ENCODE results near the gene PIK3CD.
"Not testable (repeated sequence)": the region's sequence is repeated elsewhere in the genome, so short reads cannot be mapped to it uniquely, and the experiment has no call there.

PIK3CD gene

DNA sequence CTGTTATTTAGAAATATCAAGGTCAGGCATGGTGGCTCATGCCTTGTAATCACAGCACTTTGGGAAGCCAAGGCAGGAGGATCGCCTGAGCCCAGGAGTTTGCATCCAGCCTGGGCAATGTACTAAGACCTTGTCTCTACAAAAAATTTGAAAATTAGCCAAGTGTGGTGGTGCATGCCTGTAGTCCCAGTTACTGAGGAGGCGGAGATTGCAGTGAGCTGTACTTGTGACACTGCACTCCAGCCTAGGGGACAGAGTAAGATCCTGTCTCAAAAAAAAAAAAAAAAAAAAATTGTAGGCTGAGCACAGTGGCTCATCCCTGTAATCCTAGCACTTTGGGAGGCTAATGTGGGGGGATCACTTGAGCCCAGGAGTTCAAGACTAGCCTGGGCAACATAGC, 45.3 kb downstream of the PIK3CD start:
- Mint-ChIP-seq H3K4me3 (no peak overlapping the region), H3K27ac (no peak overlapping the region), H3K27me3 (ENCODE audit: low read depth) (no peaks in the 10 kb centered on the region), H3K36me3 (ENCODE audit: low read depth) (peaks cover 57% of the 10 kb centered on the region), H3K4me1 (ENCODE audit: low read depth) (peaks cover 26% of the 10 kb centered on the region), H3K9me3 (no peaks in the 10 kb centered on the region)
- no peak for DNase-seq (ENCODE audit: low spot score)

DNA sequence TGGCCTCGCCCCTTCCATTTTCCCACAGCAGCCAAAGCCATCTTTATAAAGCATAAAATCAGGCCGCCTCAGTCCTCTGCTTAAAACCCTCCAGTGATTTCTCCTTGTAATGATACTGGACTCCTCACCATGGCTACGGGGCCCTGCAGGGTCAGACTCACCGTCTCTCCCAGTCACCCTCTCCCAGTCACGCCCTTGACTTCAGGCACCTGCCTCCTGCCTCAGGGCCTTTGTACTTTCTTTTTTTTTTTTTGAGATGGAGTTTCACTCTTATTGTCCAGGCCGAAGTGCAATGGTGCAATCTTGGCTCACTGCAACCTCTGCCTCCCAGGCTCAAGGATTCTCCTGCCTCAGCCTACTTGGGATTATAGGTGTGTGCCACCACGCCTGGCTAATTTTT, 47.8 kb downstream of the PIK3CD start:
- H3K4me3 Mint-ChIP-seq = no peak overlapping the region
- H3K36me3 Mint-ChIP-seq (ENCODE audit: low read depth) = peaks cover 64% of the 10 kb centered on the region
- peaks cover 8% of the 10 kb centered on the region for H3K9me3 Mint-ChIP-seq
- H3K27ac Mint-ChIP-seq = peak overlapping the region; percentile 7
- DNase-seq (ENCODE audit: low spot score) = no peak
- H3K27me3 Mint-ChIP-seq (ENCODE audit: low read depth) = no peaks in the 10 kb centered on the region
- H3K4me1 Mint-ChIP-seq (ENCODE audit: low read depth) = peaks cover 40% of the 10 kb centered on the region

DNA sequence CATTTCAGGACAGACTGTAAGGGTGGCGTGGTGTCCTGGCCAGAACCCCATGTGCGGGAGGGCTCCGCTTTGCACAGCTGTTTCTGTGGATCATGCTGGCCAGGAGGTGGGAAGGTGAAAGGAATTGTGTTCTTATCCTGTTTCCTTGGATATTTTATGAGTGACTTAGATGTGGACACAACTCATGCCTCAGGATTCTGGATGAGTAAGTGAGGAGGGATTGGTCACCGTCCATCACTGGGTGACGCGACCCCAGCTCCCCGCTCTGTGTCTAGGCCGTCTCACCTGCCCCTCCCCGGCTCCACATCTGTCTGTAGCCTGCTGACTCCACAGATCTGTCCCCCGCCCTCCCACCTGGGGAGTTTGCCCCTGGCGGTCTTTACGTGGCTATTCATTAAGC, 48.8 kb downstream of the PIK3CD start:
- no peak overlapping the region for H3K27ac Mint-ChIP-seq
- peaks cover 42% of the 10 kb centered on the region for H3K4me1 Mint-ChIP-seq (ENCODE audit: low read depth)
- no peak overlapping the region for H3K4me3 Mint-ChIP-seq
- H3K9me3 Mint-ChIP-seq = peaks cover 8% of the 10 kb centered on the region
- H3K27me3 Mint-ChIP-seq (ENCODE audit: low read depth) = no peaks in the 10 kb centered on the region
- DNase-seq (ENCODE audit: low spot score) = no peak
- peaks cover 65% of the 10 kb centered on the region for H3K36me3 Mint-ChIP-seq (ENCODE audit: low read depth)

DNA sequence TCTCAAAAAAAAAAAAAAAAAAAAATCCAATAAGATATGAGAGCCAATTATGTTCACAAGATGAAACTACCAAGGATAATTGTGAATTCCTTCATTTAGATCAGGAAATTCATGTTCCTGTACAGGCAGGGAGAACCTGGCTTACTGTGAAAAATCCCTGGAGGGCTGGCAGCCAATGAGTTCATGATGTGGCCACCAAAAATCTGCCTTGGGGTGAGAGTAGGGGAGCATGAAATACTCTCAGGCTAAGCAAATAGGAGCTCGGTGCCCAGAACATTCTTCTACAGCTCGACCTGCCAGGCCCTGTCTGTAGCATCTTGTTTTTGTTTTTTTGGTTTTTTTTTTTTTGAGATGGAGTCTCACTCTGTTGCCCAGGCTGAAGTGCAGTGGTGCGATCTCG, 50.1 kb downstream of the PIK3CD start:
- Mint-ChIP-seq H3K4me3 (no peak overlapping the region), H3K27me3 (ENCODE audit: low read depth) (no peaks in the 10 kb centered on the region), H3K4me1 (ENCODE audit: low read depth) (peaks cover 46% of the 10 kb centered on the region), H3K27ac (no peak overlapping the region), H3K36me3 (ENCODE audit: low read depth) (peaks cover 69% of the 10 kb centered on the region), H3K9me3 (peaks cover 8% of the 10 kb centered on the region)
- no peak for DNase-seq (ENCODE audit: low spot score)

DNA sequence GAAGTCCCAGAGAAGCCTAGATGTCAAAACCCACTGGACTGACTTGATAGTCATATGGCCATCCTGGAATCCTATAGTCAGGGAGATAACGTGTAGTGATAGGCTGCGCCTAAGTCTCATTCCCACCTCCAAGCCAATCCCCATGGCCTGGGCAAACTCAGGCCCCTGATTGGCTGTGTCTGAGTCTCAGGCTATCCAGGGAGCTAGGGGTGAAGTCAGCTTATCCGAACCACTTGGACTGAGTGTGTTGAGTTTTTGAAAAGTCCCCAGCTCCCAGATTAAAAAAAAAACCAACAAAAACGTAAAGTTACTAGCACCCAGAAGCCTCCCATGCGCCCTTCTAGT, 51.6 kb downstream of the PIK3CD start:
- no peak for DNase-seq (ENCODE audit: low spot score)
- no peaks in the 10 kb centered on the region for H3K27me3 Mint-ChIP-seq (ENCODE audit: low read depth)
- peaks cover 52% of the 10 kb centered on the region for H3K4me1 Mint-ChIP-seq (ENCODE audit: low read depth)
- peak overlapping the region; percentile 56 for H3K4me3 Mint-ChIP-seq
- peaks cover 71% of the 10 kb centered on the region for H3K36me3 Mint-ChIP-seq (ENCODE audit: low read depth)
- H3K27ac Mint-ChIP-seq = peak overlapping the region; percentile 55
- H3K9me3 Mint-ChIP-seq = peaks cover 8% of the 10 kb centered on the region

DNA sequence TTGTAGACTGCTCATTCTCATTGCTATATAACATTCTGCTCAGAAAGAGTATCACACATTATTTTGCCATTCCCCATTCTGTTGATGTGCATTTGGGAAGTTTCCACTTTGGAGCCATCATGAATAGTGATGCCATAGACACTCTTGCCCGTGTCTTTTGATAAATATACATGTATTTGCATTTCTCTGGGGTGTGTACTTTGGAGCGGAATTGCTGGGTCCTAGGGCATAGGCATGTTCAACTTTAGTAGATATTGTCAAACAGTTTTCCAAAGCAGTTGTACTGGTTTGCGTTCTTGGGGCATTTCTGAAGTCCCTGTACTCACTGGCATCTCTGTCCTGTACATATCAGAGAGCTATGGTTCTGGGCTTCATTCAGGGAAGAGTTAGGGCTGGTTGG, 52.1 kb downstream of the PIK3CD start:
- H3K4me3 Mint-ChIP-seq = peak overlapping the region; percentile 56
- H3K27me3 Mint-ChIP-seq (ENCODE audit: low read depth) = no peaks in the 10 kb centered on the region
- peaks cover 67% of the 10 kb centered on the region for H3K36me3 Mint-ChIP-seq (ENCODE audit: low read depth)
- DNase-seq (ENCODE audit: low spot score) = no peak
- H3K9me3 Mint-ChIP-seq = peaks cover 8% of the 10 kb centered on the region
- H3K4me1 Mint-ChIP-seq (ENCODE audit: low read depth) = peaks cover 49% of the 10 kb centered on the region
- peak overlapping the region; percentile 55 for H3K27ac Mint-ChIP-seq

DNA sequence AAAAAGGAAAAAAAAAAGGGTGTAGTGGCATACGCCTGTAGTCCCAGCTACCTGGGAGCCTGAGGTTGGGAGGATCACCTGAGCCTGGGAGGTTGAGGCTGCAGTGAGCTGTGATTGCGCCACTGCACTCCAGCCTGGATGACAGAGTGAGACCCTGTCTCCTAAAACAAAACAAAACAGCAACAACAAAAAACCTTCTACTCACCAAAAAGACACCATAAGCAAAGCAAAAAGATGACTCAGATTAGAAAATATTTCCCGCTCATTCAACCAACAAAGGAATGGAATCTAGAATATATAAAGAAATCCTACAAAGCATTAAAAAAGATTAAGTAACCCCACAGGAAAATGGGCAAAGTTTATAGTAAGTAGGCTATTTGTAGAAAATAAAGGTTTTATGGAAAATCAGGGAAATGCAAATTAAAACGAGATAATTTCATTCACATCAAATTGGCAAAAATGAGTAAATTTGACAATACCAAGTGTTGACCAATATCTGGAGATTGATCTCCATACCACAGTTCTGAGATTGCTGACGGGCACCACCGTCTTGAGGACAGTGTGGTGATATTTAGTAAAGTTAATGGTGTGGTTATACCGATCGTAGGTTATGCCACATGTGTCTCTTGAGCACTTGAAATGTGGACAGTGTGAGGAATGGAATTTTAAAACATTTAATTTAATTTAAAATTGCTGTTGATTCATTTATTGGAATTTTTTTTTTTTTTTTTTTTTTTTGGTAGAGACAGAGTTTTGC, 54.0 kb downstream of the PIK3CD start:
- no peak for DNase-seq (ENCODE audit: low spot score)
- H3K4me1 Mint-ChIP-seq (ENCODE audit: low read depth) = peaks cover 49% of the 10 kb centered on the region
- H3K9me3 Mint-ChIP-seq = peaks cover 8% of the 10 kb centered on the region
- peaks cover 65% of the 10 kb centered on the region for H3K36me3 Mint-ChIP-seq (ENCODE audit: low read depth)
- H3K27ac Mint-ChIP-seq = peak overlapping the region; percentile 71
- H3K27me3 Mint-ChIP-seq (ENCODE audit: low read depth) = no peaks in the 10 kb centered on the region
- peak overlapping the region; percentile 0 for H3K4me3 Mint-ChIP-seq

DNA sequence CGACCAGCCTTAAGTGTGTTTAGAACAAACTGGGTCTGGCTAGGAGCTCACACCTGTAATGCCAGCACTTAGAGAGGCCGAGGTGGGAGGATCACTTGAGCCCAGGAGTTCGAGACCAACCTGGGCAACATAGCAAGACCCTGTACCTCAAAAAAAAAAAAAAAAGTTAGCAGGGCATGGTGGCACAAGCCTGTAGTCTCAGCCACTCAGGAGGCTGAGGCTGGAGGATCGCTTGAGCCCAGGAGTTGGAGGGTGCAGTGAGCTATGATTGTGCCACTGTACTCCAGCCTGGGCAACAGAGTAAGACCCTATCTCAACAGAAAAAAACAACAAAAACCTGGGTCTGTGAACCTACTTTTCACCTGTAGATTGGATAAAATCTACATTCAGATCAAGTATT, 54.6 kb downstream of the PIK3CD start:
- Mint-ChIP-seq H3K9me3 (peaks cover 8% of the 10 kb centered on the region), H3K4me1 (ENCODE audit: low read depth) (peaks cover 43% of the 10 kb centered on the region), H3K4me3 (no peak overlapping the region), H3K36me3 (ENCODE audit: low read depth) (peaks cover 65% of the 10 kb centered on the region), H3K27ac (no peak overlapping the region), H3K27me3 (ENCODE audit: low read depth) (no peaks in the 10 kb centered on the region)
- DNase-seq (ENCODE audit: low spot score) = no peak

DNA sequence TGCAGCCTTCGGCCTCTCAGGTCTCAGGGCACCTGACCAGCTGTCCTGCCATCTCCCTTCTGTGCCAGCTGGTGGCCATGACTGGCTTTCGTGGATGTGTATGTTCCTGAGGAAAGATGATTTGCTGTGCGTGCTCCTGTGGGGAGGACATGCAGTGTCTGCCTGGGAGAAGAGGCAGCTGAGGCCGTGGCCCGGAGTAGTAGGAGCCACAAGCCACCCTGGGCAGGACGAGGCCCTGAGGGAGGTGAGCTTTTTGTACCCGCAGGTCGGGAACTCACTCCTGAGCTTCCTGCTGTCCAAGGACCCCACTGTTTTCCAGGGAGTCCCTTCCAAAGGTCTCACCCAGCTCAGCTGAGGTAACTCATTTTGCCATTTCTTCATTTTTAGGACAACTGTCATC, 58.5 kb downstream of the PIK3CD start:
- no peak for DNase-seq (ENCODE audit: low spot score)
- Mint-ChIP-seq H3K9me3 (no peaks in the 10 kb centered on the region), H3K27ac (peak overlapping the region; percentile 65), H3K36me3 (ENCODE audit: low read depth) (peaks cover 58% of the 10 kb centered on the region), H3K27me3 (ENCODE audit: low read depth) (no peaks in the 10 kb centered on the region), H3K4me3 (no peak overlapping the region), H3K4me1 (ENCODE audit: low read depth) (peaks cover 40% of the 10 kb centered on the region)

DNA sequence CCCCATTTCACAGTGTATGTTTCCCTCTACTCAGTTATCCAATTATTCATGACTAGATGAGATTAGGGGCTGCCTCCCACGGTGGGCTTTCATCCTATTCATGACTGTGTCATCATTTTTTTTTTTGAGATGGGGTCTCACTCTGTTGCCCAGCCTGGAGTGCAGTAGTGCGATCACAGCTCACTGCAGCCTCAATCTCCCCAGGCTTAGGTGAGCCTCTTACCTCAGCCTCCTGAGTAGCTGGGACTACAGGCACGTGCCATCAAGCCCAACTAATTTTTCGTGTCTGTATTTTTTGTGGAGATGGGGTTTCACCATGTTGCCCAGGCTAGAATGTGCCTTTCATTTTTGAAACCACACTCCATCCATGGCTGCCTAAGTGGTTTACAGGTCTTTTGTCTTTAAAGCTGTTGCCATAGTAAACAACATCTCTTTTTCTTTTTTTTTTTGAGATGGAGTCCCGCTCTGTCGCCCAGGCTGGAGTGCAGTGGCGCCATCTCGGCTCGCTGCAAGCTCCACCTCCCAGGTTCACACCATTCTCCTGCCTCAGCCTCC, 60.0 kb downstream of the PIK3CD start:
- H3K36me3 Mint-ChIP-seq (ENCODE audit: low read depth) = peaks cover 62% of the 10 kb centered on the region
- DNase-seq (ENCODE audit: low spot score) = no peak
- H3K4me3 Mint-ChIP-seq = no peak overlapping the region
- H3K27me3 Mint-ChIP-seq (ENCODE audit: low read depth) = no peaks in the 10 kb centered on the region
- H3K27ac Mint-ChIP-seq = peak overlapping the region; percentile 36
- peaks cover 31% of the 10 kb centered on the region for H3K4me1 Mint-ChIP-seq (ENCODE audit: low read depth)
- H3K9me3 Mint-ChIP-seq = no peaks in the 10 kb centered on the region

DNA sequence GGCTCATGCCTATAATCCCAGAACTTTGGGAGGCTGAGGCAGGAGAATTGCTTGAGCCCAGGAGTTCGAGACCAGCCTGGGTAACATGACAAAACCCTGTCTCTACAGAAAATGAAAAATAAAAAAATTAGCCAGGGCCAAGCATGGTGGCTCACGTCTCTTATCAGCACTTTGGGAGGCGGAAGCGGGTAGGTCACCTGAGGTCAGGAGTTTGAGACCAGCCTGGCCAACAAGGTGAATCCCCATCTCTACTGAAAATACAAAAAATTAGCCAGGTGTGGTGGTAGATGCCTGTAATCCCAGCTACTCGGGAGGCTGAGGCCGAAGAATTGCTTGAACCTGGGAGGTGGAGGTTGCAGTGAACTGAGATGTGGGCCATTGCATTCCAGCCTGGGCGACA, 61.2 kb downstream of the PIK3CD start:
- not testable (repeated sequence) for H3K9me3 Mint-ChIP-seq; H3K4me3 Mint-ChIP-seq; DNase-seq (ENCODE audit: low spot score); H3K27me3 Mint-ChIP-seq (ENCODE audit: low read depth)
- H3K4me1 Mint-ChIP-seq (ENCODE audit: low read depth) = peaks cover 33% of the 10 kb centered on the region
- peaks cover 66% of the 10 kb centered on the region for H3K36me3 Mint-ChIP-seq (ENCODE audit: low read depth)
- H3K27ac Mint-ChIP-seq = peak overlapping the region; percentile 67

DNA sequence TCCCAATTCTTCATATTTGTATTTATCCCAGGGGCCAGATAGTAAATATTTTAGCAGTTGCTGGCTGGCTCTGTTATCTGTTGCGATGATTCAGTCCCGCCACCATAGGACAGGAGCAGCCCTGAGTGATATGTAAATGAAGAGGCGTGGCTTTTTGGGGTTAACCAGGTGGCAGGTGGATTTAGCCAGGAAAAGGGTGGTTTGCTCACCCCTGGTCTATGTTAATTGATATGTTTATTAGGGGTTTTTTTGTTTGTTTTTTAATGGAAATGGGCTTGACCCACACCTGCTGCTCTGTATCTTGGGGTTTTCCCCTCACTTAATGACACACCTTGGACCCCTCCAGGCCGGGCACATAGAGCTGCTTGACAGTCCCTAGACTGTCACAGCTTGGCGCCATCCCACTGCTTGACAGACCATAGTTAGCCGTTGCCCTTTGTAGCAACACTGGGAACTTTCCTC, 62.8 kb downstream of the PIK3CD start:
- peak overlapping the region; percentile 26 for H3K4me3 Mint-ChIP-seq
- peak overlapping the region; percentile 75 for H3K27ac Mint-ChIP-seq
- no peak for DNase-seq (ENCODE audit: low spot score)

DNA sequence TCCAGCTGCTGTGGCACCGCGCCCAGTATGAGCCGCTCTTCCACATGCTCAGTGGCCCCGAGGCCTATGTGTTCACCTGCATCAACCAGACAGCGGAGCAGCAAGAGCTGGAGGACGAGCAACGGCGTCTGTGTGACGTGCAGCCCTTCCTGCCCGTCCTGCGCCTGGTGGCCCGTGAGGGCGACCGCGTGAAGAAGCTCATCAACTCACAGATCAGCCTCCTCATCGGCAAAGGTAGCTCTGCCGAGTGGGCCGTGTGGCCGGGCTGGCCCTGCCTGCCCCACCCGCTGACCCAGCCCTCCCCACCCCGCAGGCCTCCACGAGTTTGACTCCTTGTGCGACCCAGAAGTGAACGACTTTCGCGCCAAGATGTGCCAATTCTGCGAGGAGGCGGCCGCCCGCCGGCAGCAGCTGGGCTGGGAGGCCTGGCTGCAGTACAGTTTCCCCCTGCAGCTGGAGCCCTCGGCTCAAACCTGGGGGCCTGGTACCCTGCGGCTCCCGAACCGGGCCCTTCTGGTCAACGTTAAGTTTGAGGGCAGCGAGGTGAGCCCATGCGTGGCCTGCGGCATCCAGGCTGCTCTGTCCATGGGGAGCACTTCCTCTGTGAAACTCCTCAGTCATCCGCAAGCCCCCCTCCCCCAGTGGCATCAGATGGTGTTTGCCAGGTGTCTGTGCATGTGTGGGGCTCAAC, 64.2 kb downstream of the PIK3CD start:
- H3K27ac Mint-ChIP-seq = peak overlapping the region; percentile 93
- H3K4me3 Mint-ChIP-seq = peak overlapping the region; percentile 90
- H3K4me1 Mint-ChIP-seq (ENCODE audit: low read depth) = peaks cover 43% of the 10 kb centered on the region
- peaks cover 77% of the 10 kb centered on the region for H3K36me3 Mint-ChIP-seq (ENCODE audit: low read depth)
- no peaks in the 10 kb centered on the region for H3K9me3 Mint-ChIP-seq
- H3K27me3 Mint-ChIP-seq (ENCODE audit: low read depth) = no peaks in the 10 kb centered on the region
- DNase-seq (ENCODE audit: low spot score) = no peak

More for the DNA sequence above, 62.8 kb downstream of the PIK3CD start:
- Mint-ChIP-seq H3K27me3 (ENCODE audit: low read depth) (no peaks in the 10 kb centered on the region), H3K36me3 (ENCODE audit: low read depth) (peaks cover 74% of the 10 kb centered on the region), H3K4me1 (ENCODE audit: low read depth) (peaks cover 40% of the 10 kb centered on the region), H3K9me3 (no peaks in the 10 kb centered on the region)

DNA sequence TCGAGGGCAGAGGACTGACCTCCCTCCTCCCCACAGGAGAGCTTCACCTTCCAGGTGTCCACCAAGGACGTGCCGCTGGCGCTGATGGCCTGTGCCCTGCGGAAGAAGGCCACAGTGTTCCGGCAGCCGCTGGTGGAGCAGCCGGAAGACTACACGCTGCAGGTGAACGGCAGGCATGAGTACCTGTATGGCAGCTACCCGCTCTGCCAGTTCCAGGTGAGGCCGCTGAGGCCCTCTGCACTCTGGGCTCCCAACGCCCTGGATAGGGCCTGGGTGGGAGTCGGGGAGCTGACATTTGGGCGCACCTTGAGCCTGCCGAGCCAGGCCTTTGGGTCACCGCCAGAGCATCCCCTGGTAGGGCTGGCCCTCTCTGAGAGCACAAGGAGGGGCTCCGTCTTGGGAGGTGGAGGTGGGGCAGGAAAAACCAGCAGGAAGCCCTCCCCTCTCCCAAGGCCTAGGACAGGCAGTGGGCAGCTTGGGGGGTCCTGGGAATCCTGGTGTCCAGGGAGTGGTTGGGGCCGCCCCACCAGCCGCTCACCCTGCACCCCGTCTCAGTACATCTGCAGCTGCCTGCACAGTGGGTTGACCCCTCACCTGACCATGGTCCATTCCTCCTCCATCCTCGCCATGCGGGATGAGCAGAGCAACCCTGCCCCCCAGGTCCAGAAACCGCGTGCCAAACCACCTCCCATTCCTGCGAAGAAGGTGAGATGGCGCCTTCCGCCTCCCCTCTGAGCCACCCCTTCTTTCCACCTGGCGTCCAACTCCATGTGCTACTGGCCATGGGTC, 65.1 kb downstream of the PIK3CD start:
- H3K4me3 Mint-ChIP-seq = peak overlapping the region; percentile 90
- no peaks in the 10 kb centered on the region for H3K27me3 Mint-ChIP-seq (ENCODE audit: low read depth)
- peak overlapping the region; percentile 93 for H3K27ac Mint-ChIP-seq
- no peak for DNase-seq (ENCODE audit: low spot score)
- no peaks in the 10 kb centered on the region for H3K9me3 Mint-ChIP-seq
- peaks cover 41% of the 10 kb centered on the region for H3K4me1 Mint-ChIP-seq (ENCODE audit: low read depth)
- H3K36me3 Mint-ChIP-seq (ENCODE audit: low read depth) = peaks cover 72% of the 10 kb centered on the region

Measured in T-helper 2 cell treated with Interferon-gamma antibody and Interleukin-4, amounts not matched to agents 5 μg/mL and 100 μg/mL, for 36 hours (primary cell).